ENCODE measurements around the gene EPHA7. TPM values are rescaled to one million over a fixed set of nuclear protein-coding genes. Genes with fewer than 3 reads are reported as not detected.

Gene EPHA7
- total RNA-seq, 4 donors from 2014 or later = 0.17 to 1.5 (median 0.71) TPM

- TF ChIP-seq CTCF (IDR thresholded peaks at IDR 0.05; ENCODE audit: low read depth) = no peak
Measured at GRCh38 chr6:93371756-93372155, 47.6 kb downstream of the EPHA7 start.

GRCh38 chr6:93369586-93370134, 49.7 kb downstream of the EPHA7 start:
- no peak for TF ChIP-seq CTCF (IDR thresholded peaks at IDR 0.05; ENCODE audit: low read depth)

- no peak for TF ChIP-seq CTCF (IDR thresholded peaks at IDR 0.05; ENCODE audit: low read depth)
Measured at GRCh38 chr6:93366506-93366905, 52.9 kb downstream of the EPHA7 start.

GRCh38 chr6:93365445-93365844, 53.9 kb downstream of the EPHA7 start:
- TF ChIP-seq CTCF (IDR thresholded peaks at IDR 0.05; ENCODE audit: low read depth) = no peak

GRCh38 chr6:93358435-93358834, 60.9 kb downstream of the EPHA7 start:
- TF ChIP-seq CTCF (IDR thresholded peaks at IDR 0.05; ENCODE audit: low read depth) = no peak

GRCh38 chr6:93352604-93353003, 66.8 kb downstream of the EPHA7 start:
- no peak for TF ChIP-seq CTCF (IDR thresholded peaks at IDR 0.05; ENCODE audit: low read depth)

GRCh38 chr6:93351222-93351621, 68.1 kb downstream of the EPHA7 start:
- no peak for TF ChIP-seq CTCF (IDR thresholded peaks at IDR 0.05; ENCODE audit: low read depth)

Measured in subcutaneous adipose tissue (tissue), 4 donors.